ENCODE measurements around the gene MYMK.

The MYMK gene

DNA sequence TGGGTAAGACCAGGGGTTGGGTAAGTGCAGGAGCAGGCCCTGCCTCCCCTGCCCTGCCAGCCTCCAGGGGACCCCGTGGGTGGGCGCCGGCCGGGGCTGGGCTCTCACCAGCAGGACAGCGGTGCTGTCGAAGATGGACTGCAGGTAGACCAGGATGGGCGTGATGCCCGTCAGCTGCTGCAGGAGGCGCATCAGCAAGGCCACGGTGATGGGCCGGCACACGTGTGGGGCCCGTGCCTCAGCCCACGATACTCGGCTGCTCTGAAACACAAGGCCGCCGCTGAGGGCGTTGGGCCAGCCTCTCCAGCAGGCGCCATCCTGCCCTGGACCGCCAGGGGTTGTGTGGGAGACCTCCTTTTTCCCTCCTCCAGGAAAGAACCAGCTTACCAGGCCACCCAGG, 49.9 kb downstream of the MYMK start:
- no peaks in the 10 kb centered on the region for H3K36me3 Mint-ChIP-seq
- H3K4me3 Mint-ChIP-seq, result no peak overlapping the region
- peaks cover 10% of the 10 kb centered on the region for H3K4me1 Mint-ChIP-seq
- H3K27me3 Mint-ChIP-seq, result peaks cover 12% of the 10 kb centered on the region
- no peaks in the 10 kb centered on the region for H3K9me3 Mint-ChIP-seq
- CTCF ChIA-PET, result no interaction called here
- H3K27ac Mint-ChIP-seq, result no peak overlapping the region
- DNase-seq, result no peak

DNA sequence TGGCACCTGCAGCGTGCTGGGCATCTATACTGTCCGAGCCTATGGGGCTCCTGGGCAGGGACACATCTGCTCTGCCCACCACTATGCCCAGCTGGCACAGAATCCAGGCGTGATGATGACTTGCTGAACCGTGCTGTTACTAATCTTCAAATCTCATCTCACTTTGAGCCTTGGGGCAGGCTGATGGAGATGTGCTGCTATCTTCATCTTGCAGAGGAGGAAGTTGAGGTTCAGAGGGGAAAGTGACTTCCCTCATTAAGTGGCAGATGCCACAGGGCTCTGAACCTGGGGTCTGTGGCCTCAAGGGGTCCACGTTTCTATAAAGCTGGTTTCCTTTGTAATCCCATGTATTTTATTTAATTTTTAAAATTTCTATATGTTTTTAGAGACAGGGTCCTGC, 50.5 kb downstream of the MYMK start:
- H3K4me1 Mint-ChIP-seq, result peaks cover 3% of the 10 kb centered on the region
- CTCF ChIA-PET, result interaction anchor here (0.6 kb wide), 1 partner anchor 12 kb away, joined by 3 read pairs; no protein-coding TSS in a partner anchor

DNA sequence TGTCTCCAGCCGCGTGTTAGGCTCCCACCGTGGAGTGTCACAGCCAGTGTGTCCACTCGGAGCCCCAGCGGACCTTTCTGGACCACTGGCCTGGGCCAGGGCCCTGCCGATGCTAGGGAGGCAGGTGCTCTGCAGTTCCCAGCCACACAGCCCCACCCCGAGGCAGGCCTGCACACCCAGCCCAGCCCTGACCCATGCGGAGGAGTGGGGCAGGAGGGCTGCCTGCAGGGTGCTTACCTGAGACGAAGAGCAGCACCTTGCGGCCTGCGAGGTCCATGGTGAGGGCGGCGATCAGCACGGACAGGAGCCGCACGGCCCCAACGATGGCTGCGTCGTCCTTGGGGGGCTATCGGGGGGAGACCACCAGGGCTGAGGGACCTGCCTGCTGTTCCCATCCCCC, 51.0 kb downstream of the MYMK start:
- Mint-ChIP-seq H3K27ac (no peak overlapping the region), H3K4me1 (peaks cover 3% of the 10 kb centered on the region), H3K36me3 (no peaks in the 10 kb centered on the region), H3K9me3 (no peaks in the 10 kb centered on the region), H3K4me3 (no peak overlapping the region), H3K27me3 (peaks cover 6% of the 10 kb centered on the region)
- CTCF ChIA-PET, result interaction anchor here (0.6 to 1.0 kb wide), 2 partner anchors 12 to 33 kb away, joined by 3 read pairs; no protein-coding TSS in a partner anchor
- no peak for DNase-seq

More for the DNA sequence above, 50.5 kb downstream of the MYMK start:
- no peak overlapping the region for H3K27ac Mint-ChIP-seq
- H3K4me3 Mint-ChIP-seq, result no peak overlapping the region
- H3K27me3 Mint-ChIP-seq, result peaks cover 7% of the 10 kb centered on the region
- DNase-seq, result no peak
- no peaks in the 10 kb centered on the region for H3K36me3 Mint-ChIP-seq
- H3K9me3 Mint-ChIP-seq, result no peaks in the 10 kb centered on the region

DNA sequence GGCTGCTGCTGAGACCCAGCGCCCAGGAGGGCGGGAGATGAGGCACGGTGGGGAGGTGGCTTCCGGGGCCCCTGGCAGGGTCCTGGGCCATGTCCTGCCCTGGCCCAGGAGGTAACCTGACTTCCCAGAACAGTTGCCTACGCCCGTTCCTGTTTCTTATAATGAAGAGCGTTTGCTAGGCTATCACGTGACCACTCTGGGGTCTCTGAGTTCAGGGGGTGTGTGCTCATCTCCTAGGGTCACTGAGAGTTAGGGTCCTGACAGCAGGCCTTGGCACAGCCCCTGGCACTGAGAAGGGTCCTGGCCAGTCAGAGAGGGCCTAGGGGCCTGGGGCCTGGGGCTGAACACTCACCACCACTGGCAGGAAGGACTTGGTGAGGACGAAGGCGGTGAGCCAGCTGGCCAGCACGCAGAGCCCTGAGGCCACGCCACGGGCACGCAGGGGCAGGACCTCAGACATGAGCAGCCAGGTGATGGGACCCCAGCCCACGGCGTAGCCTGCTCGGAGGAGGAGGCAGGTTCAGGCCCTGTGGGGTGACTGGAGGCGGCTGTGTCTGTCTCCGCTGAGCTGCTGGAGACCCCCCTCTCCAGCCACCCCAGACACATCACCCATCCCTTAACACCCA, 51.9 kb downstream of the MYMK start:
- no peaks in the 10 kb centered on the region for H3K9me3 Mint-ChIP-seq
- H3K36me3 Mint-ChIP-seq, result no peaks in the 10 kb centered on the region
- H3K4me3 Mint-ChIP-seq, result no peak overlapping the region
- no peak for DNase-seq
- CTCF ChIA-PET, result interaction anchor here (1.0 kb wide), 1 partner anchor 32 kb away, joined by 3 read pairs; no protein-coding TSS in a partner anchor
- H3K27me3 Mint-ChIP-seq, result peaks cover 6% of the 10 kb centered on the region
- no peak overlapping the region for H3K27ac Mint-ChIP-seq
- H3K4me1 Mint-ChIP-seq, result peaks cover 3% of the 10 kb centered on the region

DNA sequence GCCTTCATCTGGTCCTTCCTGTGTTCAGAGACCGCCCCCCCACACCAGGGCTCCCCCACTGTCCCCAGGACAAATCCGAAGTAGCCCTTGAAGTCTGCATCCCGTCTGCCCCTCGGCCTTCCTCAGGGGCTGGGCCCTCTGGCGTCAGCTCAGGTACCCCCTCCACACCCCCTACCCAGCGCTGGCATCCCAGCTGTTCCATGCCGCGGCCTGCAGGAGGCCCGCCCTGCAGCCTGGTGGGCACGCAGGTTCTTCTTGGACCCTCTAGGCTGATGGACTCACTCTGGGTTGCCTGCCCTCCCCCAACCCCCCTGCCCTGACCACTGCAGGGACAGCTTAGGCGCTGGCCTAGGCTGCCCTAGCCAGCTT, 52.5 kb downstream of the MYMK start:
- Mint-ChIP-seq H3K4me3 (no peak overlapping the region), H3K27ac (no peak overlapping the region), H3K36me3 (no peaks in the 10 kb centered on the region), H3K4me1 (peaks cover 3% of the 10 kb centered on the region), H3K9me3 (no peaks in the 10 kb centered on the region), H3K27me3 (peaks cover 6% of the 10 kb centered on the region)
- DNase-seq, result no peak
- CTCF ChIA-PET, result no interaction called here

DNA sequence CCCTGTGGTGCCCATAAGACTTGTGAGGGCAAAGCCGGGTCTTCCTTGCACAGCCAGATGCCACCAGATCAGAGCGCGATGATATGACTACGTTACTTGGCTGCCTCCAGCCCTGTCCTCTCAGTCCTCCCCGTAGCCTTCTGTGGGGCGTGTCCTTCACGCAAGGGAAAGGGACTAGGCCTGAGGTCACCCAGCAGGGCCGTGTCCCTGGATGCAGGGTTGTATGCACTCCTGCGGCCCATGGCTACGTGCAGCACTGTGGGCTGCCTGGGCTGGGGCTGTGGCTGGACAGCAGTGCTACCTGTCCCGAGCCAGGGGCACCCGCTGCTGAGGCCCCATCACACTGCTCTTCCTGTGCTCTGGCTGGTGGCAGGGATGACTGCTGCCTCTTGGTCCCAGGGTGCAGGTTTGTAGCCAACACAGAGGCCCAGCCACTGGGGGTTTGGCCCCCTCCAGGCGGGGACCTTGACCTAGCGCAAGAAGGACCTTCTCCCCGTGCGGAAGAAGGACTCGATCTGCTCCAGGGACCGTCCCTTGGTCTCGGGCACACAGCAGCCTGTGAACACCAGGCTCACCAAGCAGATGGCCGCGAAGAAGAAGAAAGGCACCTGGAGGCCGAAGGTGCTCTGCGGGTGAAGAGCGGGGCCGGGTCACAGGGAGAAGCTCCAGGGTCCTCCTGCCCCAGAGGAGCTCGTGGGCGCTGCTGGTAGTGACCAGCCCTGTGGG, 53.0 kb downstream of the MYMK start:
- Mint-ChIP-seq H3K9me3 (no peaks in the 10 kb centered on the region), H3K27ac (no peak overlapping the region), H3K27me3 (peaks cover 3% of the 10 kb centered on the region), H3K4me1 (peaks cover 3% of the 10 kb centered on the region), H3K4me3 (no peak overlapping the region), H3K36me3 (no peaks in the 10 kb centered on the region)
- DNase-seq, result no peak
- CTCF ChIA-PET, result no interaction called here

DNA sequence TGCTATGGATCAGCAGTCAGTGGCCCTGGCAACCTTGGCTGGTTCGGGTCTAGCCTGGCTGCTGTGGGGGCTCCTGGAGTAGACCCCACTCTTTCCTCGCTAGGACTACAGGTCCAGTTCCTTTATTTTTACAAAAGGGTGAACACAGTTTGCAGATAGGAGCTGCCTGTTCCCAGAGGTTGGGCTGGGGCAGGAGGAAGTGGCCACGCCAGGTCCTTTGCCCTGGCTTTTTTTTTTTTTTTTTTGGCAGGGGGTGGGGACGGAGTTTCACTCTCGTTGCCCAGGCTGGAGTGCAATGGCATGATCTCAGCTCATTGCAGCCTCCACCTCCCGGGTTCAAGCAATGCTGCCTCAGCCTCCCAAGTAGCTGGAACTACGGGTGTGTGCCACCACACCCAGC, 53.8 kb downstream of the MYMK start:
- H3K27me3 Mint-ChIP-seq, result no peaks in the 10 kb centered on the region
- DNase-seq, result no peak
- H3K9me3 Mint-ChIP-seq, result no peaks in the 10 kb centered on the region
- CTCF ChIA-PET, result no interaction called here
- H3K4me3 Mint-ChIP-seq, result no peak overlapping the region
- H3K27ac Mint-ChIP-seq, result no peak overlapping the region
- H3K4me1 Mint-ChIP-seq, result peaks cover 3% of the 10 kb centered on the region
- no peaks in the 10 kb centered on the region for H3K36me3 Mint-ChIP-seq

DNA sequence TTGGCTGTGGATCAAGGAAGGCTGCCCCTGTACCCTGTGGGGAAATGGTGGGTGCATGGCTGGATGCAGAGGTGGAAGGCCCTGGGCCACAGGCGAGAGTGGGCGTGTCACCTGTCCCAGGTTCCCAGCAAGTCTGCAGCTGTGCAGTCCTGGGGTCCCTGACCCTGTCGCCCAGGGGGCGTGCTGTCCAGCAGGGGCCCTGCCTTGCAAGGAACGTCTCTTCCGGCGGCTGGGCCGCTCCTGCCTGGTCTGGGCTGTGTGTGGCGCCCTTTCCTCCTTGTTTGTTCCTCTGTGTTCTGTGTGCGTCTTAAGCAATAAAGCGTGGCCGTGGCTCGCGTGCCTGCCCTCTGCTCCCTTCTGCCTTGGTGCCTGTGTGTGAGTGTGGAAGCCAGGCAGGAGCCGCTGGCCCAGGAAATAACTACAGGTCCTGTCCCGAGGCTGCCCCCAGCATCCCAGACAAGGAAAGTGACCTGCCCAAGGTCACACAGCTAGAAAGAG, 54.3 kb downstream of the MYMK start:
- Mint-ChIP-seq H3K27me3 (peaks cover 2% of the 10 kb centered on the region), H3K4me3 (no peak overlapping the region), H3K4me1 (peaks cover 3% of the 10 kb centered on the region), H3K36me3 (no peaks in the 10 kb centered on the region), H3K9me3 (no peaks in the 10 kb centered on the region), H3K27ac (no peak overlapping the region)
- no peak for DNase-seq
- CTCF ChIA-PET, result no interaction called here

DNA sequence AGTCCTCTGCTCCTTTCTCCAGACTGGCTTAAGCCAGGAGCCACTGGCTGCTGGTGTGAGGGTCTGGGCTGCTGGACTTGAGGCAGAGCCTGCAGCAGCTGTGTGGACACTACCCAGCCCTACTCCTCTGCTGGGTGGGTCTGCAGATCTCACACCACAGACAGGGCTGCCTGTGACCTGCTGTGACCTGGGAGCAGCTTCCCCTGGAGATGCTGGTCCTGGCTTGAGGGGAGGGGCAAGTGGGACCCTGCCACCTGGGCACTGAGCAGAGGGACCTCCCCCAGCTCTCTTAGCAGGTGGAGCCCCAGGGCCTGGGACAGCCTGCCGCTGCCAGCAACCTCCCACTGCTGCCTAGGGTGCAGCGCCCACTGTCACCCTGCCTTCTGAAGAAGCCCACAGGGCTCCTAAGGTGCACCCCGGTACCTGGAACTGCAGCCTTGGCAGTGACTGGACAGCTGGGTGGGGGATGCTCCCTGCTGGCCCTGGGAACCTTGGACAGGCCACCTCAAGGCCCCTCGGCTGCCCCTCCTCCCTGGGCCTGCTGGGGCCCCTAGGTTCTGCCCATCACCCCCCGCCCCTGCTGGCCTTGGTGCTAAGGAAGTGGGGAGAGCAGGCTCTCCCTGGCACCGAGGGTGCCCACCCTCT, 55.9 kb downstream of the MYMK start:
- peaks cover 13% of the 10 kb centered on the region for H3K27me3 Mint-ChIP-seq
- CTCF ChIA-PET, result no interaction called here
- H3K4me1 Mint-ChIP-seq, result no peaks in the 10 kb centered on the region
- H3K4me3 Mint-ChIP-seq, result no peak overlapping the region
- no peaks in the 10 kb centered on the region for H3K36me3 Mint-ChIP-seq
- no peak for DNase-seq
- no peaks in the 10 kb centered on the region for H3K9me3 Mint-ChIP-seq
- H3K27ac Mint-ChIP-seq, result no peak overlapping the region

DNA sequence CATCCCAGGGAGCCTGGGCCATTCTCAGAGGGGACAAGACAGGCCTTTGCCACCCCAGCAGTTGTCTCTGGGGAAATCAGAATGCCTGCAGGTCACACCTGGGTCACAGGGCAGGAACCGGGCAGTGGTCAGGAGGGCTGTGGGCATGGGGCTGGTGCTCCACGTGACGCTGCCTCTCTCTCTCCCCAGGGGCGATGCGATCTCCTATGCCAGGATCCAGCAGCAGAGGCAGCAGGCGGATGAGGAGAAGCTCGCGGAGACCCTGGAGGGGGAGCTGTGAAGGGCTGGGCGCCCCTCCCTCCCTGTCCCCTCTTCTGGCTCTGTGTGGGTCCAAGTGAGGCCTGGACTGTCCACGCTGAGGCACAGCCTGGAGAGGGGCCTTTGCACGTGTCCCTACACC, 56.4 kb downstream of the MYMK start:
- H3K4me1 Mint-ChIP-seq, result no peaks in the 10 kb centered on the region
- H3K4me3 Mint-ChIP-seq, result no peak overlapping the region
- DNase-seq, result no peak
- peaks cover 15% of the 10 kb centered on the region for H3K27me3 Mint-ChIP-seq
- H3K9me3 Mint-ChIP-seq, result no peaks in the 10 kb centered on the region
- no peaks in the 10 kb centered on the region for H3K36me3 Mint-ChIP-seq
- CTCF ChIA-PET, result no interaction called here
- H3K27ac Mint-ChIP-seq, result no peak overlapping the region

DNA sequence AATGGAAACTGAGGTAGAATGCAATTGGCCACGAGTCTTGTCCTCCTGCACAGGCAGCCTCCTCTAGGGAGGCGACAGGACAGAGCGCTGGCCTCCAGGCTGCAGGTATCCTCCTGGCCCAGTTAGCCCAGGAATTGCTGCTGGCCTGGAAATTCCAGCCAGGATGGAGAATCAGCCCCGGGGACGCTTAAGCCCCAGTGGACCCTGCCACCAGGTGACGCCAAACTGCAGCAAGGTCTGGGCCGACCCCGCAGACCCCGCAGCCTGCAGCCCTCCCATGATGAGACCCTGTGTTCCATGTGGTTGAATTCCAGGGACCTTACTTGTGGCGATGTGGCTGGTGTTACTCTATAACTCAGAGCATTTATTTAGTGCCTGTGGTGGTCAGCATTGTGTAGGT, 57.7 kb downstream of the MYMK start:
- no peaks in the 10 kb centered on the region for H3K9me3 Mint-ChIP-seq

DNA sequence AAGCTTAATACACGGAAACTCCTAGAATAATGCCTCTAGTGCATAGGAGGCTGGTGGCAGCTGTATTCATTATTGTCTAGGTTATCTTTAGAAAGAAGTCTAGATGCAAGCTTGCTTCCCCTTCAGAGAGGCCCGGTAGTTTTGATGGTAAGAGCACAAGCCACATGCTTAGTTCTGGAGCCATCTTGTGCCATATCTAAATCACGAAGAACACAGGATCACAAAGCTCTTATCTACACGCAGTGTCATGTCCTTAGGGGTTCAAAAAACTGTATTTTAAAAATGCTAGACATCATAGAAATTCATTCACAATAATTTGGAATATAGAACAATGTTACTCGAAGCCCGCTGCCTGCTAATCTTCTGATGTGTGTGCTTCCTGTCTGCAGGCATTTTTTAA, 58.8 kb downstream of the MYMK start:
- H3K4me3 Mint-ChIP-seq, result no peak overlapping the region
- H3K9me3 Mint-ChIP-seq, result no peaks in the 10 kb centered on the region
- H3K27me3 Mint-ChIP-seq, result peaks cover 38% of the 10 kb centered on the region
- H3K4me1 Mint-ChIP-seq, result no peaks in the 10 kb centered on the region
- CTCF ChIA-PET, result no interaction called here
- H3K27ac Mint-ChIP-seq, result no peak overlapping the region
- no peak for DNase-seq
- no peaks in the 10 kb centered on the region for H3K36me3 Mint-ChIP-seq

More for the DNA sequence above, 57.7 kb downstream of the MYMK start:
- CTCF ChIA-PET, result no interaction called here
- Mint-ChIP-seq H3K27me3 (peaks cover 27% of the 10 kb centered on the region), H3K4me1 (no peaks in the 10 kb centered on the region), H3K4me3 (no peak overlapping the region), H3K36me3 (no peaks in the 10 kb centered on the region), H3K27ac (no peak overlapping the region)
- no peak for DNase-seq

DNA sequence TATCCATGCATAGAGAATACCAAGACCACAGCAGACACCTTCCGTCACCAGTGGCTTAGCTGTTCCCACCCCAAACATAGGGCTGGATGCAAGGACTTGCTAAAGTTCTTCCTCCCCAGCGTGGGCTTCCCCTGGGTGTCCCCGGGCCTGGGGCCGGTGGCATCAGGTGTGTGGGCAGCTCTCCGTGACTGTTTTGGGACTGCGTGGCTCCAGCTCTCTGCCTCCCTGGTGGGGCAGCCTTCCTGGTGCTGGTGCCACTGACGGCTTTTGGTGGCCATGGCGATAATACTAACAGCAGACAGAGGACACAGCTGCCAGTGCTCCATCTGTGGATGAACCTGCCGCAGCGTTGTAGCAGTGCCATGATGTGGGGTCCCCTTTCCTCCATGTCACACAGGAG, 60.1 kb downstream of the MYMK start:
- H3K27ac Mint-ChIP-seq, result no peak overlapping the region
- H3K9me3 Mint-ChIP-seq, result no peaks in the 10 kb centered on the region
- H3K4me3 Mint-ChIP-seq, result no peak overlapping the region
- H3K27me3 Mint-ChIP-seq, result peaks cover 49% of the 10 kb centered on the region
- H3K36me3 Mint-ChIP-seq, result no peaks in the 10 kb centered on the region
- DNase-seq, result no peak
- H3K4me1 Mint-ChIP-seq, result peaks cover 7% of the 10 kb centered on the region
- CTCF ChIA-PET, result no interaction called here
